HG03095 (cell line): ENCODE measurements around the gene GATC.
"Not testable (repeated sequence)": the region's sequence is repeated elsewhere in the genome, so short reads cannot be mapped to it uniquely, and the experiment has no call there.

ENCODE experiments used
- ATAC-seq: cut with Tn5 transposase; IDR thresholded peaks from one replicate; pipeline ENCODE4 v1.9.1; 2021; ENCODE audit warnings: moderate library complexity; ENCODE audit not compliant: unreplicated experiment

Gene GATC

GRCh38 chr12:120468821-120469449 is 22.7 kb downstream of the GATC start:
- ATAC-seq, result no peak

GRCh38 chr12:120469450-120470149 is 23.4 kb downstream of the GATC start, which contains the start of gene SRSF9:
Gene SRSF9, minus strand, starts transcription at chr12:120469748. Its CDS starts 139 bp downstream, at chr12:120469609.
- peak; percentile 86 for ATAC-seq

GRCh38 chr12:120470150-120470784 is 24.0 kb downstream of the GATC start:
- no peak for ATAC-seq

- no peak for ATAC-seq
These were observed 26.3 kb downstream of the GATC start for GRCh38 chr12:120472521-120472920.

GRCh38 chr12:120473807-120474615 is 27.8 kb downstream of the GATC start:
- ATAC-seq, result no peak

- ATAC-seq, result no peak
These were observed 28.3 kb downstream of the GATC start for GRCh38 chr12:120474616-120474960.

- no peak for ATAC-seq
These were observed 29.4 kb downstream of the GATC start for GRCh38 chr12:120475643-120476042.

- no peak for ATAC-seq
These were observed 33.2 kb downstream of the GATC start for GRCh38 chr12:120479458-120479857.

GRCh38 chr12:120480211-120480610 is 34.0 kb downstream of the GATC start:
- no peak for ATAC-seq

- no peak for ATAC-seq
These were observed 35.0 kb downstream of the GATC start for GRCh38 chr12:120481022-120481767.

GRCh38 chr12:120483621-120484020 is 37.4 kb downstream of the GATC start:
- ATAC-seq, result no peak

GRCh38 chr12:120485961-120486881 is 40.0 kb downstream of the GATC start:
- ATAC-seq, result no peak

- ATAC-seq, result not testable (repeated sequence)
These were observed 41.3 kb downstream of the GATC start for GRCh38 chr12:120487552-120487951.

- no peak for ATAC-seq
These were observed 41.9 kb downstream of the GATC start for GRCh38 chr12:120488057-120488640.

GRCh38 chr12:120489018-120489417 is 42.8 kb downstream of the GATC start:
- ATAC-seq, result no peak

GRCh38 chr12:120490325-120490724 is 44.1 kb downstream of the GATC start:
- no peak for ATAC-seq

- no peak for ATAC-seq
These were observed 44.7 kb downstream of the GATC start for GRCh38 chr12:120490833-120491512.

GRCh38 chr12:120495186-120495730 is 49.0 kb downstream of the GATC start:
- ATAC-seq, result peak; percentile 13
